ENCODE measurements around the gene SAMD4A. TPM values are rescaled to one million over a fixed set of nuclear protein-coding genes. Genes with fewer than 3 reads are reported as not detected.

Gene SAMD4A
- total and polyA plus RNA-seq, 8 donors, result 4.5 to 40.5 (median 8.0) TPM

DNA sequence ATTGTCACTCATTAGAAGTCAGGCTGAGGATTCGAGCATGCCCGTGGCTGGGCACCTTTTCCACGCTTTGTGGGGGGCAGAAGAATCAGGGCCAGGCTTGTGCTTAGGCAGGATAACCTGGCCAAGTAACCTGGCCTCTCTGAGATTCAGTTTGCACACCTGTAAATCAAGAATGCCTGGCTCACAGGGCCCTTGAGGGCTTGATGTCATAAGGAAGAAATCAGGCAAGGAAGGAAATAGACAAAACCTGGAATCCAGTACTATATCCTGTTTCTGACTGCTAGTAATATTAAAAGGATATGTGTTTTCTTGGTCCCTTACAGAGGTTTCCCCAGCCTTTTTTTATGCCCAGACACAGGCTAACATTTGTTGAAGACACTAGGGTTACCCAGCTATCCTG lies 91.9 kb downstream of the SAMD4A start:
- Histone ChIP-seq H3K4me3 (no peak overlapping the region), H3K27ac (no peak overlapping the region), H3K4me1 (peaks cover under 1 to 13% of the 10 kb centered on the region in 2 donors), H3K9me3 (no peaks in the 10 kb centered on the region), H3K36me3 (no peaks in the 10 kb centered on the region), H3K27me3 (no peaks in the 10 kb centered on the region)
- TF ChIP-seq, protein P1, sequence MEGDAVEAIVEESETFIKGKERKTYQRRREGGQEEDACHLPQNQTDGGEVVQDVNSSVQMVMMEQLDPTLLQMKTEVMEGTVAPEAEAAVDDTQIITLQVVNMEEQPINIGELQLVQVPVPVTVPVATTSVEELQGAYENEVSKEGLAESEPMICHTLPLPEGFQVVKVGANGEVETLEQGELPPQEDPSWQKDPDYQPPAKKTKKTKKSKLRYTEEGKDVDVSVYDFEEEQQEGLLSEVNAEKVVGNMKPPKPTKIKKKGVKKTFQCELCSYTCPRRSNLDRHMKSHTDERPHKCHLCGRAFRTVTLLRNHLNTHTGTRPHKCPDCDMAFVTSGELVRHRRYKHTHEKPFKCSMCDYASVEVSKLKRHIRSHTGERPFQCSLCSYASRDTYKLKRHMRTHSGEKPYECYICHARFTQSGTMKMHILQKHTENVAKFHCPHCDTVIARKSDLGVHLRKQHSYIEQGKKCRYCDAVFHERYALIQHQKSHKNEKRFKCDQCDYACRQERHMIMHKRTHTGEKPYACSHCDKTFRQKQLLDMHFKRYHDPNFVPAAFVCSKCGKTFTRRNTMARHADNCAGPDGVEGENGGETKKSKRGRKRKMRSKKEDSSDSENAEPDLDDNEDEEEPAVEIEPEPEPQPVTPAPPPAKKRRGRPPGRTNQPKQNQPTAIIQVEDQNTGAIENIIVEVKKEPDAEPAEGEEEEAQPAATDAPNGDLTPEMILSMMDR (IDR thresholded peaks at IDR 0.05), result no peak
- ATAC-seq, result no peak
- intact Hi-C loops (cut with DNase I), result no loop called here
- DNase-seq, result no peak

DNA sequence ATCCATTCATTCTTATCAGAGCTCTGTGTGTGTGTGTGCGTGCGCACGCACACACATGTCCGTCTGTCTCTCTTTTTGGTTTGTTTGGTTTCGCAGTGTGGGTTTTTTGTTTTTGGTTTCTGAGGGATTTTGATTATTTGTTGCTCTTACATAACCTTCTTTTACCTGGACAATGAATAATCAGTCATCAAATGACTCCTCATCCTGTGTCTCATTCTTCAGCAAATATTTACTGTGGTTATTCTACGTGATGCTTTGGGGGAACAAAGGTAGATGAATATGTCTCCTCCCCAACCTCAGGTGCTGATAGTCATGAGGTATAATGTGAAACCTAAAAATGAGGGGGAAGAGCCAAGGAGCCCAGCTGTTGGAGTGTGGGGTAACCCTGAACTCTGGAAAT lies 92.4 kb downstream of the SAMD4A start:
- H3K27me3 ChIP-seq, result no peaks in the 10 kb centered on the region
- peaks cover 0 to 8% of the 10 kb centered on the region in 2 donors for H3K4me1 ChIP-seq
- no peaks in the 10 kb centered on the region for H3K9me3 ChIP-seq
- ATAC-seq, result no peak
- DNase-seq, result no peak
- intact Hi-C loops (cut with DNase I), result no loop called here
- H3K4me3 ChIP-seq, result no peak overlapping the region
- TF ChIP-seq, protein P1 (IDR thresholded peaks at IDR 0.05), result no peak
- H3K36me3 ChIP-seq, result no peaks in the 10 kb centered on the region
- H3K27ac ChIP-seq, result no peak overlapping the region

DNA sequence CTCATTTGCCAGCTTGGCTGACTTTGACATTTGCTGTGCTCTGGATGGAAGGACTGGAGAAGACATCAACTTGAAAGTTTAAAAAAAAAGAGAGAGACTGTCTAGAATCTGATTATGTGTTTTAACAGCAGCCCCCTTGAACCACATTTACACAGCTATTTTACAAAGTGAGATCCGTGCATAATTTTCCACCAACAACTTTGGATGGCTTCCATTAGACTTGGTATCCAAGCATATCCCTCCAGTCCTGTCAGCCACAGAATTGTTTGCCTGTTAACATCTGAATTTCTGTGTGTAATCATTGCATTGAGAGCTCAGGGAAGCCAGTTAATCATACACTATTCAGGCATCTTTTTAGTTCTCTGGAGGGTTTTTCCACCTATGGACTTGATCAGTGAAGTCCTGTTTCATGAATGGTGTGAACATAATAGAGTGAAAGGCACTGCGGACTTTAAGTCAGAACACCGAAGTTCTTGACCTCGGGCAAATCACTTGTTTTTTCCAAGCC lies 93.7 kb downstream of the SAMD4A start:
- H3K4me1 ChIP-seq, result peaks cover 0 to 3% of the 10 kb centered on the region in 2 donors
- H3K36me3 ChIP-seq, result no peaks in the 10 kb centered on the region
- ATAC-seq (no peak), DNase-seq (no peak)
- no peak overlapping the region for H3K27ac ChIP-seq
- TF ChIP-seq, protein P1 (IDR thresholded peaks at IDR 0.05), result no peak
- no peaks in the 10 kb centered on the region for H3K9me3 ChIP-seq
- no peak overlapping the region for H3K4me3 ChIP-seq
- no peaks in the 10 kb centered on the region for H3K27me3 ChIP-seq
- intact Hi-C loops (cut with DNase I), result no loop called here

DNA sequence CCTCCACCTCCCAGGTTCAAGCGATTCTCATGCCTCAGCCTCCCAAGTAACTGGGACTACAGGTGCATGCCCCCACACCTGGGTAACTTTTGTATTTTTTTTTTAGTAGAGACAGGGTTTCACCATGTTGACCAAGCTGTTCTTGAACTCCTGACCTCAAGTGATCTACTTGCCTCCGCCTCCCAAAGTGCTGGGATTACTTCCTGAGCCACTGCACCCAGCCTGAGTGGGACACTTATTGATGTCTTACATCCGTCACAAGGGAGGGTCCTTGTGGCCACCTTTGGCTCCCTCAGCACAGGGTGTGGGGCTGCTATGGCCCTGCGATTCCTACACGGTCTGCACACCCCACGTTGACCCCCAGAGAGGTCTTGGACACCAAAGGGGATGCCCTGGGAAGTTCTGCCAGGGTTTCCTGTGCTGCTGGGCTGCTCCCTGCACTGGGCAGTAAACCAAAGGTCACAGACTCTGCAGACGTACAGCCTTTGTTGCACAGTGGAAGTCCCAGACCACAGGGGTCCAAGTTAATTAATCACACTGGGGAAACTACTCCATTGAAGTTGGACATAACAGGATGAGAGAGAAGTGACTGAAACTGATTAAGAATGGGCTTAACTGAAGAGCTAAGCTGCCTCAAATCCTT lies 95.7 kb downstream of the SAMD4A start:
- H3K27me3 ChIP-seq, result no peaks in the 10 kb centered on the region

DNA sequence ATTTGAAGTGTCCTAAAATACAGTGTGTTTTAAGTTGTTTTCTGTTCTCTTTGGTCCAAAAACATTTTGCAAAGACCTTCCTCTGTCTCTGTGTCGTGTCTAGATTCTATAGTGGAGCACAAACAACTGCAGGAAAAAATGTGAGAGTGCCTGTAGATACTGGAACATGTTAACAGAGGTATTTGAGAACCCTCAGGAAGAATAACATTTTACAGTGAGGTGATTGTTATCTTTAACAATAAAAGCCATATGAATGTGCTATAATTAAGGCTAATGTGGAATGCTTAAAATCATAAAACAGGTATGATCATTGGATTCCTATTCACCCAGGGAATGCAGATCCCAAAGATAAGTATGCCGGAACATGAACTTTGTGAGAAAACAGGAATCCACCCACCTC lies 98.0 kb downstream of the SAMD4A start:
- no peak overlapping the region for H3K4me3 ChIP-seq
- intact Hi-C loops (cut with DNase I), result no loop called here
- no peaks in the 10 kb centered on the region for H3K27me3 ChIP-seq
- peaks cover 0 to 3% of the 10 kb centered on the region in 2 donors for H3K4me1 ChIP-seq
- H3K27ac ChIP-seq, result no peak overlapping the region
- no peaks in the 10 kb centered on the region for H3K9me3 ChIP-seq
- ATAC-seq (no peak), DNase-seq (no peak)
- no peaks in the 10 kb centered on the region for H3K36me3 ChIP-seq
- TF ChIP-seq, protein P1 (IDR thresholded peaks at IDR 0.05), result no peak

More for the DNA sequence above, 95.7 kb downstream of the SAMD4A start:
- no peaks in the 10 kb centered on the region for H3K9me3 ChIP-seq
- intact Hi-C loops (cut with DNase I), result no loop called here
- H3K27ac ChIP-seq, result no peak overlapping the region
- H3K4me3 ChIP-seq, result no peak overlapping the region
- H3K4me1 ChIP-seq, result peaks cover 0 to 3% of the 10 kb centered on the region in 2 donors
- H3K36me3 ChIP-seq, result no peaks in the 10 kb centered on the region
- DNase-seq (no peak), ATAC-seq (peak; percentile 17)
- TF ChIP-seq, protein P1 (IDR thresholded peaks at IDR 0.05), result no peak

Measured in left lung (tissue), 10 donors.